ENCODE measurements around the gene KAZN.

Gene KAZN

DNA sequence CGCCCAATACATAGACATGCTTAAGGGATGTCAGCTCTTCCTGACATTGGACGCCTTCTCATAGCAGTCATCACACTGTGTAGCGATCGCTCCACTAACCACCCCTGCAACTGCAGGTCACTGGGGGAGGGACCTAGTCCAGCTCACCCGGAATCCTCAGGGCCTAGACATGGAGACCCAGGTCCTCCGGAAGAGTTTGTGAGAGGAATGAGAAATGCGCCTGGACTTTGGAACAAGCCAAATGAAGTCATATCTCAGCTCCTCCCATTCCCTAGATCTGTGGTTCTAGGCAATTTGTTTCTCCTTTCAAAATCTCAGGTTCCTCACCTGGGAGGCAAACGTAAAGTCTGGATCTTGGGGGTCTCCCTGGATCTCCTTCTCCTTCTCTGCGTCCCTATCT lies 253.3 kb downstream of the KAZN start:
- Histone ChIP-seq H3K9me3 (ENCODE audit: control insufficient read depth in 2 of 2, low read length in 2 of 2) (no peaks in the 10 kb centered on the region), H3K27me3 (ENCODE audit: control insufficient read depth in 2 of 2, insufficient read depth in 2 of 2, low read length in 2 of 2) (no peaks in the 10 kb centered on the region), H3K27ac (ENCODE audit: low read depth in 2 of 2, low read length in 2 of 2) (no peak overlapping the region), H3K36me3 (ENCODE audit: control insufficient read depth in 2 of 2, insufficient read depth in 2 of 2, low read length in 2 of 2) (no peaks in the 10 kb centered on the region), H3K4me3 (ENCODE audit: low read length in 2 of 2) (no peak overlapping the region), H3K4me1 (ENCODE audit: control insufficient read depth in 2 of 2, insufficient read depth in 2 of 2, low read length in 2 of 2) (no peaks in the 10 kb centered on the region), H3K9ac (ENCODE audit: low read depth in 1 of 2, low read length in 2 of 2) (no peak overlapping the region)

DNA sequence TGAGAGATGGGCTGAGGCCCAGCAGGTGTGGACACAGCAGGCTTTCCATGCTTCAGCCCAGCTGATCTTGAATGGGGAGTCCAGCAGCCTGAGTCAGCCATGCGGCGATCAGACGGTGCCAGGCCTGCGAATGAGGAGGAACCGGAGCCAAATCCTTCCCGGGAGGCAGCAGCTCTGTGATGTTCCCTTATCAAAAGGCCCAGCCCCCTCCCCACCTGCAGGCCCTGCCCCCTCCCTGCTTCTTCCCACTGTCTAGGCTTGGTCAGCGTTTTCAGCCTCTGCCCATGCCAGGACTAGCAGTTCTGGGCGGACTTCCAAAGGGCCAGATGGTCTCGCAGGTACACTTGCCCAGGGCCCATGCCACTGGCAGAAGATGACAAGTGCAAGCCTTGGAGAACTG lies 253.8 kb downstream of the KAZN start:
- Histone ChIP-seq H3K27ac (ENCODE audit: low read depth in 2 of 2, low read length in 2 of 2) (no peak overlapping the region), H3K4me1 (ENCODE audit: control insufficient read depth in 2 of 2, insufficient read depth in 2 of 2, low read length in 2 of 2) (no peaks in the 10 kb centered on the region), H3K36me3 (ENCODE audit: control insufficient read depth in 2 of 2, insufficient read depth in 2 of 2, low read length in 2 of 2) (no peaks in the 10 kb centered on the region), H3K9ac (ENCODE audit: low read depth in 1 of 2, low read length in 2 of 2) (no peak overlapping the region), H3K9me3 (ENCODE audit: control insufficient read depth in 2 of 2, low read length in 2 of 2) (no peaks in the 10 kb centered on the region), H3K27me3 (ENCODE audit: control insufficient read depth in 2 of 2, insufficient read depth in 2 of 2, low read length in 2 of 2) (no peaks in the 10 kb centered on the region), H3K4me3 (ENCODE audit: low read length in 2 of 2) (no peak overlapping the region)

DNA sequence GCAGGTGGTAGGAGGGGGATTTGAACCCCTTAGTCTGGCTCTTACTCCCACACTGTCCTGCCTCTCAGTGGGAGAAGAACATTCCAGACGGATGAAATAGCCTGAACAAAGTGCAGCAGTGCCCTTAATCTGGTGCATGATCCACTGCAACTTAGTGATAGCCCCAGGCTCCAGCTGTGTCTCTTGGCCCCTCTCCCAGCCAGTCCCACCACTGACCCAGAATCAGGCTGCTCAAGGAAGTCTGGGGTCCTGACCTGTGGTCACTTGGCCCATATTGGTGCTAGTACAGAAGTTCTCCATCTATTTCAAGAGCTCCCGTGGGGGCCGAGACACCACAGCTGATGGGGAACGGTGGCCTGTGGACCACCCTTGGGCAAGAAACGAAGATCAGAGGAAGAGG lies 255.0 kb downstream of the KAZN start:
- no peak overlapping the region for H3K4me3 ChIP-seq (ENCODE audit: low read length in 2 of 2)
- no peaks in the 10 kb centered on the region for H3K27me3 ChIP-seq (ENCODE audit: control insufficient read depth in 2 of 2, insufficient read depth in 2 of 2, low read length in 2 of 2)
- H3K36me3 ChIP-seq (ENCODE audit: control insufficient read depth in 2 of 2, insufficient read depth in 2 of 2, low read length in 2 of 2) = no peaks in the 10 kb centered on the region
- no peaks in the 10 kb centered on the region for H3K9me3 ChIP-seq (ENCODE audit: control insufficient read depth in 2 of 2, low read length in 2 of 2)
- no peaks in the 10 kb centered on the region for H3K4me1 ChIP-seq (ENCODE audit: control insufficient read depth in 2 of 2, insufficient read depth in 2 of 2, low read length in 2 of 2)
- no peak overlapping the region for H3K27ac ChIP-seq (ENCODE audit: low read depth in 2 of 2, low read length in 2 of 2)
- no peak overlapping the region for H3K9ac ChIP-seq (ENCODE audit: low read depth in 1 of 2, low read length in 2 of 2)

DNA sequence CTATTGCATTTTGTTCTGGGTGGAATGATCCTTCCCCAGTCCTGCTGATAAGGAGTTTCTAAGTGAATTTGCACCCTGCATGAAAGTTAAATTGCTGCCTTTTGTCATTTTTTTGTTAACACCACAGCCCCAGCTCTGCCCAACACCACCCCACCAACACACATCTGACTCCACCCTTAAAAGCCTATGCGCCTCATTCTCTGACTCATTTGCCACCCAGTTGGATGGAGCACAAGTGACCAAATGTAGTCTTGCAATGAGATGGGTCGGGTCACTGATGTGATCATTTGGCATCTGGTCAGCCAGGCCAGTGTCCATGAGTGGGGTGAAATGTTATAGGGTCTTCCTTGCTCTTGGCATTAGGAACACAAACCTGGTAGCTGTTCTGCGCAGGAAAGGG lies 256.8 kb downstream of the KAZN start:
- no peaks in the 10 kb centered on the region for H3K27me3 ChIP-seq (ENCODE audit: control insufficient read depth in 2 of 2, insufficient read depth in 2 of 2, low read length in 2 of 2)
- no peak overlapping the region for H3K9ac ChIP-seq (ENCODE audit: low read depth in 1 of 2, low read length in 2 of 2)
- no peak overlapping the region for H3K4me3 ChIP-seq (ENCODE audit: low read length in 2 of 2)
- H3K36me3 ChIP-seq (ENCODE audit: control insufficient read depth in 2 of 2, insufficient read depth in 2 of 2, low read length in 2 of 2) = no peaks in the 10 kb centered on the region
- H3K4me1 ChIP-seq (ENCODE audit: control insufficient read depth in 2 of 2, insufficient read depth in 2 of 2, low read length in 2 of 2) = no peaks in the 10 kb centered on the region
- no peak overlapping the region for H3K27ac ChIP-seq (ENCODE audit: low read depth in 2 of 2, low read length in 2 of 2)
- H3K9me3 ChIP-seq (ENCODE audit: control insufficient read depth in 2 of 2, low read length in 2 of 2) = no peaks in the 10 kb centered on the region

DNA sequence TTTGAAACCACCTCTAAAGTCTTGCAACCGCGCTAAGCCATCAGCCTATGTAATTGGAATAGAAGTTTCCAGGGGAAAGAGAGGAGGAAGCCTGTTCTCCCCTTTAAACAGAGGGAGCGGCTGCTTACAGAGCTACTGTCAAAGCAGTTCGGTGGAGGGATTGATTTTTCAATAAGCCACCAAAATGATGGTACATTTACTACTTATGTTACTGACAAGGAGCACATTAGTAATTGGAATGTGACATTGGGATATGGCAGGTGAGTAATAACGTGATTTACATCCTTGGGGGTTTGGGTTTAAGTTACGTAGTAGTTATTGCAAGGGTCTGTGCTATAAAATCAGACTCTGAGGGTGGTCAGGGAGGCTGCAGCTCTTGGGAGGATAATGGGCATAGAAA lies 257.3 kb downstream of the KAZN start:
- Histone ChIP-seq H3K36me3 (ENCODE audit: control insufficient read depth in 2 of 2, insufficient read depth in 2 of 2, low read length in 2 of 2) (no peaks in the 10 kb centered on the region), H3K27me3 (ENCODE audit: control insufficient read depth in 2 of 2, insufficient read depth in 2 of 2, low read length in 2 of 2) (no peaks in the 10 kb centered on the region), H3K4me1 (ENCODE audit: control insufficient read depth in 2 of 2, insufficient read depth in 2 of 2, low read length in 2 of 2) (no peaks in the 10 kb centered on the region), H3K9me3 (ENCODE audit: control insufficient read depth in 2 of 2, low read length in 2 of 2) (no peaks in the 10 kb centered on the region), H3K27ac (ENCODE audit: low read depth in 2 of 2, low read length in 2 of 2) (no peak overlapping the region), H3K9ac (ENCODE audit: low read depth in 1 of 2, low read length in 2 of 2) (no peak overlapping the region), H3K4me3 (ENCODE audit: low read length in 2 of 2) (no peak overlapping the region)

DNA sequence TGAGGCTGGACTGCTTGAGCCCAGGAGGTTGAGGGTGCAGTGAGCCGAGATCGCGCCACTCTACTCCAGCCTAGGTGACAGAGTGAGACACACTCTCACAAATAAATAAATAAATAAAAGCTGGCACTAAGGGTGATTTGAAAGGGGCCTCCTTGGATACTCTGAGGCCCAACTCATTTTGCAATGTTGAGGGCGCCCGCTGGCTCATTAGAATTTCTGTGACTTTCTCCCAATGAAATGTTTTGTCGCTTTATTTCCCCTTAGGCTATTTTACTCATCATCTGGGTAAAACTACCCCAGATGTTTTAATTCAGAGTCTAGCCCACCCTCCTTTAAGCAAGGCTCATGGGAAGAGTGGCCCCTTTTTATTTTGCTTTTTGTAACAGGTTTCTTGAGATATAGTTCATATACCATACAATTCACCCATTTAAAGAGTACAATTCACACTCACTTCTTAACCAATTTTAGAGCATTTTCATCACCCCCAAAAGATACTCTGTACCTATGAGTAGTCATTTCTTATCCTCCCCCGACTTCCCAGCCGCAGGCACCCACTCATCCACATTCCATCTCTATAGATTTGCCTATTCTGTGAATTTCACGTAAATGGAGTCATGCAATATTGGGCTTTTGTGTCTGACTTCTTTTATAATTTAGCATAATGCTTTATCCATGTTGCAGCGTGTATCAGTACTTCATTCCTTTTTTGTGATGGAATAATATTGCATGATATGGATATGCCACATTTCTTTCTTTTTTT lies 259.1 kb downstream of the KAZN start:
- H3K27ac ChIP-seq (ENCODE audit: low read depth in 2 of 2, low read length in 2 of 2) = no peak overlapping the region
- no peaks in the 10 kb centered on the region for H3K27me3 ChIP-seq (ENCODE audit: control insufficient read depth in 2 of 2, insufficient read depth in 2 of 2, low read length in 2 of 2)
- H3K36me3 ChIP-seq (ENCODE audit: control insufficient read depth in 2 of 2, insufficient read depth in 2 of 2, low read length in 2 of 2) = no peaks in the 10 kb centered on the region
- no peak overlapping the region for H3K4me3 ChIP-seq (ENCODE audit: low read length in 2 of 2)
- no peak overlapping the region for H3K9ac ChIP-seq (ENCODE audit: low read depth in 1 of 2, low read length in 2 of 2)
- no peaks in the 10 kb centered on the region for H3K4me1 ChIP-seq (ENCODE audit: control insufficient read depth in 2 of 2, insufficient read depth in 2 of 2, low read length in 2 of 2)
- H3K9me3 ChIP-seq (ENCODE audit: control insufficient read depth in 2 of 2, low read length in 2 of 2) = no peaks in the 10 kb centered on the region

DNA sequence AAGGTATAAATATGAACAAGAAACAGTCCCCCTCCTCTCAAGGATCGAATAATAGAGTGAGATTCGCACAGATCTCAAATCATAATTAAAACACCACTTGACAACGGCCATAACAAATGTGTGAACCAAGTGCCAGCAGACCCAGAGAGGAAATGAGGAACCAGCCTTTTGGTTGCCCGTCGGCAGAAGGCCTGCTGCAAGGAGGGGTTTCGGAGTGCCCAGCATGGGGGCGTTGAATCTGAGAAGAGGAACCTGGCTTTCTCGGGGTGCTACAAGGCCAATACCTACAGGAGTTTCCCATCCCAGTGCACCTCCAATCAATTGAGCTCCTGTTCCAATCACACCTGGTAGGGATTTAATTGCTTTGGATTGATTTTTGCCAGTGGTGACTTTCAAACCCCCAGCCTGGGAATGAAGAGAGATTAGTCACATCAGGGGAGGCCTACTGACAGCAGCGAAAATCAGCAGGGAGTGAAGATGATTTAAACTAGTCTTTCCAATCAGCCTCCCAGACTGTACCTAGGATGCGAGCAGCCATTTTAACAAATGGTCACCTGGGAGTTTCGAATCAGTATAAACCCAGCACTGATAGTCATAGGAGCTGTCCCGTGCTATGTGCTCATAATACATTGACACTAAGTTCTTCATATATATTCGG lies 263.8 kb downstream of the KAZN start:
- Histone ChIP-seq H3K27me3 (ENCODE audit: control insufficient read depth in 2 of 2, insufficient read depth in 2 of 2, low read length in 2 of 2) (no peaks in the 10 kb centered on the region), H3K4me1 (ENCODE audit: control insufficient read depth in 2 of 2, insufficient read depth in 2 of 2, low read length in 2 of 2) (no peaks in the 10 kb centered on the region), H3K9me3 (ENCODE audit: control insufficient read depth in 2 of 2, low read length in 2 of 2) (no peaks in the 10 kb centered on the region), H3K9ac (ENCODE audit: low read depth in 1 of 2, low read length in 2 of 2) (no peak overlapping the region), H3K4me3 (ENCODE audit: low read length in 2 of 2) (no peak overlapping the region), H3K36me3 (ENCODE audit: control insufficient read depth in 2 of 2, insufficient read depth in 2 of 2, low read length in 2 of 2) (no peaks in the 10 kb centered on the region), H3K27ac (ENCODE audit: low read depth in 2 of 2, low read length in 2 of 2) (no peak overlapping the region)

DNA sequence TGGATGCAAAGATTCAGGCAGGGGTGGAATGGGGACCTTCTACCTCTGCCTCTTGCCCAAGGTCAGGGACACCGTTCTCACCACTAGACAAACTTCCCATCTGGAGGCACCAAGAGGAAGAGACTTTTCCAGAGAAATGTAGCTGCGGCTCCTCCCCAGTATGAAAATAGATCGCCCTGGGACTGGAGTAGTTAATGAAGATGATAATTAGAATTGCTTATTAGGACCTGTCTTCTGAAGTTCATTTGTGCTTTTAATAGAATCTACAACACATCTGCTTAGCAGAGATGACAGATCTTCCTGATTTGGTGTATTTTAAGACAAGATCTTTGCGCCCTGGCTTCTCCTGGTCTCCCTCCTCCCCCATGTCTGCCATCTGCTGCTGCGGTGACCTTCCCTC lies 266.6 kb downstream of the KAZN start:
- no peak overlapping the region for H3K4me3 ChIP-seq (ENCODE audit: low read length in 2 of 2)
- H3K27ac ChIP-seq (ENCODE audit: low read depth in 2 of 2, low read length in 2 of 2) = no peak overlapping the region
- no peaks in the 10 kb centered on the region for H3K9me3 ChIP-seq (ENCODE audit: control insufficient read depth in 2 of 2, low read length in 2 of 2)
- H3K36me3 ChIP-seq (ENCODE audit: control insufficient read depth in 2 of 2, insufficient read depth in 2 of 2, low read length in 2 of 2) = no peaks in the 10 kb centered on the region
- no peaks in the 10 kb centered on the region for H3K27me3 ChIP-seq (ENCODE audit: control insufficient read depth in 2 of 2, insufficient read depth in 2 of 2, low read length in 2 of 2)
- no peaks in the 10 kb centered on the region for H3K4me1 ChIP-seq (ENCODE audit: control insufficient read depth in 2 of 2, insufficient read depth in 2 of 2, low read length in 2 of 2)
- H3K9ac ChIP-seq (ENCODE audit: low read depth in 1 of 2, low read length in 2 of 2) = no peak overlapping the region

DNA sequence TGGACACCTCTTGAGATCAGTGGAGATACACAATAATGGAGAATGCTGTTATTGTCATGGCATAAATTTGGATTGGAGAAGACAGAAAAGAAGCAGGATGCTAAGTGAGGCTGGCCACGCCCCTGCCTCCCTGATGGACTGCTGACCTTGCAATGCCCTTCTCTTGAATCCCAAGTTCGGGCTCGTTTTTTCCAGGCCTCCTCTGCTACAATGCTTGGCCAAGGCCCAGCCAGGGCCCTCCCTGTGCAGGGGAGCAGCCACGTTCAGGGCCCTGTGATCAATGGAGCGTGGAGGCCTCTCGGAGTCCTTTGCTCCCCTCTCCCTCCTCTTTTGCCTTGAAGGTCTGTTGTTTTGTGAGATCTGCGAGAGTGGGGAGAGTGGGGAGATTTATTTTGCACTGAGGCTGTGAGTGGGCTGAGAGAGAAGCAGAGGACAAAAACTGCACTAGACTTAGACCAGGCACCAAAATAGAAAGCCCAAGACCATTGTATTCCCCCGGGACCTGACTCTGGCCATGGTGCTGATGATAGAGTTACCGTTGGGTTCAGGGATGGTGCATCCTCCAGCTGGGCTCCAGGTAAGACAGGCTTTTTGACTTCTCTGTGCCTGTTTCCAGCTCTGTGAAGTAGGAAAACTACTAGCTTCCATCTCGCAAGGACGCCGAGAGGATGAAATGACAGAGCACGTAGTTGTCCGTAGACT lies 268.6 kb downstream of the KAZN start:
- no peaks in the 10 kb centered on the region for H3K36me3 ChIP-seq (ENCODE audit: control insufficient read depth in 2 of 2, insufficient read depth in 2 of 2, low read length in 2 of 2)
- H3K27ac ChIP-seq (ENCODE audit: low read depth in 2 of 2, low read length in 2 of 2) = no peak overlapping the region
- no peak overlapping the region for H3K4me3 ChIP-seq (ENCODE audit: low read length in 2 of 2)
- no peaks in the 10 kb centered on the region for H3K9me3 ChIP-seq (ENCODE audit: control insufficient read depth in 2 of 2, low read length in 2 of 2)
- H3K4me1 ChIP-seq (ENCODE audit: control insufficient read depth in 2 of 2, insufficient read depth in 2 of 2, low read length in 2 of 2) = no peaks in the 10 kb centered on the region
- no peaks in the 10 kb centered on the region for H3K27me3 ChIP-seq (ENCODE audit: control insufficient read depth in 2 of 2, insufficient read depth in 2 of 2, low read length in 2 of 2)
- no peak overlapping the region for H3K9ac ChIP-seq (ENCODE audit: low read depth in 1 of 2, low read length in 2 of 2)

DNA sequence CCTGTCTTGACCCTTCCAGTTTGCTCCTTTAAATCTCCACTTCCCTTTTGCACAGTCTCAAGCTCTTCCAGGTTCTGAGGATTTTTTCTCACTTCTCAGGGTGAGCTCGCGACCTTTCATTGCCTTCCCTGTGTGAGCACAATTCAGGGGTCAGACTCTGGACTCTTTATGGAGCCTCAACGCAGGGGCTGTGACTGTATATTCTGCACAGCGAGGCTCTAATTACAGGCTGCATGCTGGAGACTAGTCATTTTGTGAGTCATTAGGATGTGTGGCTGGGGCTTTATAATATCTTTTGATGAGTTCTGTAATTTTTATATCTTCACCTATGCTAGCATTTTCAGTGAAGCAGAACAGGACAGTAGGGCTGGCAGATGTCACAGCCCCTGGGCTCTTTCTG lies 270.7 kb downstream of the KAZN start:
- Histone ChIP-seq H3K27ac (ENCODE audit: low read depth in 2 of 2, low read length in 2 of 2) (no peak overlapping the region), H3K4me1 (ENCODE audit: control insufficient read depth in 2 of 2, insufficient read depth in 2 of 2, low read length in 2 of 2) (no peaks in the 10 kb centered on the region), H3K9ac (ENCODE audit: low read depth in 1 of 2, low read length in 2 of 2) (no peak overlapping the region), H3K4me3 (ENCODE audit: low read length in 2 of 2) (no peak overlapping the region), H3K9me3 (ENCODE audit: control insufficient read depth in 2 of 2, low read length in 2 of 2) (no peaks in the 10 kb centered on the region), H3K27me3 (ENCODE audit: control insufficient read depth in 2 of 2, insufficient read depth in 2 of 2, low read length in 2 of 2) (no peaks in the 10 kb centered on the region), H3K36me3 (ENCODE audit: control insufficient read depth in 2 of 2, insufficient read depth in 2 of 2, low read length in 2 of 2) (no peaks in the 10 kb centered on the region)
